ENCODE data around the gene FOXP1. TPM values are rescaled to one million over a fixed set of nuclear protein-coding genes. Genes with fewer than 3 reads are reported as not detected.

Gene FOXP1
- total RNA-seq, 1 experiment from 2014 or later, result 24.7 TPM

GRCh38 chr3:71260782-71261181 lies 322.7 kb downstream of the FOXP1 start:
- no peak for DNase-seq
- H3K27me3 ChIP-seq (ENCODE audit: control insufficient read depth, insufficient read depth, low read length), result no peaks in the 10 kb centered on the region
- no peaks in the 10 kb centered on the region for H3K36me3 ChIP-seq (replicated peaks; ENCODE audit: control insufficient read depth, insufficient read depth, low read length)
- no peak overlapping the region for H3K4me3 ChIP-seq (ENCODE audit: insufficient read depth, low read depth, low read length)

DNA sequence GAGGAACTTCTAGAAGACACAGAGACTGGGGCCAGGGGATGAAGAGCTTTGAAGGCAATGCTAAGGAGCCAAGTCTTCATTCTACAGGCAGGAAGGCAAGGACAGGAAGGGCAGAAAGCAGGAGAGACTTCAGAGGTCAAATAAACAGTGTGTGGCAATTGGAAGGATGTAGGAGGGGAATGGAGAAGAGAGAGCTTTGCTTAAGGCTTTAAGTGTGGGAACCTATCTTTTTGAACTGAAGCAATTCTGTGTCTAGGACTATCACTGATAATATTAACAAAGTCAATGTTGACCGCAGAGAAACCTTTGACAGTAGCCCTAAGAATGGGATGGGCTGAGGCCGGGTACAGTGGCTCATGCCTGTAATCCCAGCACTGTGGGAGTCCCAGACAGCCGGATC lies 325.0 kb downstream of the FOXP1 start:
- Histone ChIP-seq H3K36me3 (replicated peaks; ENCODE audit: control insufficient read depth, insufficient read depth, low read length) (no peaks in the 10 kb centered on the region), H3K27me3 (ENCODE audit: control insufficient read depth, insufficient read depth, low read length) (no peaks in the 10 kb centered on the region), H3K4me3 (ENCODE audit: insufficient read depth, low read depth, low read length) (no peak overlapping the region)
- DNase-seq, result no peak

DNA sequence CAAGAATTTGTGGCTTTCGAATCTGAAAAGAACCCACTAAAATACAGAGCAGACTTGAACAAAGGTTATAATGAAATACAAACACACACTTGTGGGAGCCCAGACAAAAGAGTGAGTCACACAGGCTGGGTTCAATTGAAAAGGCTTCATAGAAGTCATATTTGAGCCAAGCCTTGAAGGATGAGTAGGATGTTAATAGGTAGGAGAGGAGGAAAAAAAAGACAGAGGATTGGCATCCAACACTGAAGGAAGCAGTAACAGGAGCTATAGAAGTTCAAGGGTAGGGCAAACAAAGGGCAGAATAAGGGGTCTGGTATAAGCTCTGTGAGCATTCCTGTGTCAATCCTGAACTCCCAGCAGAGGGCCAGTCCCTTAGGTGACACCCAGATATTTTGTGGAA lies 325.4 kb downstream of the FOXP1 start:
- H3K27me3 ChIP-seq (ENCODE audit: control insufficient read depth, insufficient read depth, low read length), result no peaks in the 10 kb centered on the region
- no peak overlapping the region for H3K4me3 ChIP-seq (ENCODE audit: insufficient read depth, low read depth, low read length)
- no peaks in the 10 kb centered on the region for H3K36me3 ChIP-seq (replicated peaks; ENCODE audit: control insufficient read depth, insufficient read depth, low read length)
- DNase-seq, result peak; percentile 33

DNA sequence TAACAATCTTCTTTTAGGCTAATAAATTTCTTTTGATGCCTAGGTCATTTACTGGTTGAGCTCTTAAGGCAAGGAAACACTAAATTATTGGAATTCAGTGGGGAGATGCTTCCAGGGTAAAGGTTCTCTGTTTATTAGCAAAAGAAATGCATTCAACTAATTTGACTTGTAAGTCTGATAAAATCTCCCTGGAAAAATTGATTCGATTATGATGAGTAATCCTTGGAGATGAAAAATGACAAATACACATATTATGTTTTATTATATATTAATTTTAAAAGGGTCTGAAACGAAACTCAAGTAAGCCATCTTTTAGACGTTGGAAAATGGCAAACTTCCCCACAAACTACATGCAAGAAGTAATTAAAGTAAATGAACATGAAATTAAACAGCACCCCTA lies 328.0 kb downstream of the FOXP1 start:
- Histone ChIP-seq H3K36me3 (replicated peaks; ENCODE audit: control insufficient read depth, insufficient read depth, low read length) (no peaks in the 10 kb centered on the region), H3K4me3 (ENCODE audit: insufficient read depth, low read depth, low read length) (no peak overlapping the region), H3K27me3 (ENCODE audit: control insufficient read depth, insufficient read depth, low read length) (no peaks in the 10 kb centered on the region)
- no peak for DNase-seq

DNA sequence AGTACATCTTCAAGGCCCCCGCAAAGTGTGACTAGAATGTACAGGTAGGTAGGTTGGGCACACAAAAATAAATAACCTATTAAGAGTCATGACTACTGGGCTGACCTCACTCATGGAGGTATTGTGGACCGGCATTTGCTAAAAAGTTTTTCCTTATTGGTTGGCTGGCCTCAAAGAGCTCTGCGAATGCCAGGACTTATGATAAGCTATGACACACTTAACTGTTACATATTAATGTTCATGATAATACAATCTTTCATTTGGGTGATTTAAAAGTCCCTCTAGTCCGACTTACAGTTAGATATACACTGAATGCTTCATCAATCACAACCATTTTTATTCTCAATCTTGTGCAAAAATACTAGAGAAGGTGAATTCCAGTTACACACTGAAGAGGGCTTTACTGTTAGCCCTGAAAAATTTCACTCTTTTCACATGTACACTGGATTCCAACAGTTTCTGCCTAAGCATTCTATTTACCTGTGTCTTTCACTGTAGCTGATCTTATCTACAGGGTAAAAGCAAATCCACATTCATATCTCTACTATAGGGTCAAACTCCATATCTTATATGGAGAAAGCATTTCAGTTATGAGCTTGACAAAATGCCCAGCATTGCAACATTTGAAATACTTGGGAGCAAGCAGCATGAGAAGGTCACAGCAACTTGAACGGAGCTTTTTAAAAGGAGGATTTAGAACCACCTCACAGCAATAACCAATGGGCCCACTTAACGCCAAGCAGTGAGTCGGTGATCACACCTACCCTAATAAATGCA lies 329.1 kb downstream of the FOXP1 start:
- DNase-seq, result no peak
- Histone ChIP-seq H3K4me3 (ENCODE audit: insufficient read depth, low read depth, low read length) (no peak overlapping the region), H3K27me3 (ENCODE audit: control insufficient read depth, insufficient read depth, low read length) (no peaks in the 10 kb centered on the region), H3K36me3 (replicated peaks; ENCODE audit: control insufficient read depth, insufficient read depth, low read length) (no peaks in the 10 kb centered on the region)

- Histone ChIP-seq H3K4me3 (ENCODE audit: insufficient read depth, low read depth, low read length) (no peak overlapping the region), H3K36me3 (replicated peaks; ENCODE audit: control insufficient read depth, insufficient read depth, low read length) (no peaks in the 10 kb centered on the region), H3K27me3 (ENCODE audit: control insufficient read depth, insufficient read depth, low read length) (no peaks in the 10 kb centered on the region)
- DNase-seq, result no peak
Measured at GRCh38 chr3:71253169-71253568, 330.4 kb downstream of the FOXP1 start.

DNA sequence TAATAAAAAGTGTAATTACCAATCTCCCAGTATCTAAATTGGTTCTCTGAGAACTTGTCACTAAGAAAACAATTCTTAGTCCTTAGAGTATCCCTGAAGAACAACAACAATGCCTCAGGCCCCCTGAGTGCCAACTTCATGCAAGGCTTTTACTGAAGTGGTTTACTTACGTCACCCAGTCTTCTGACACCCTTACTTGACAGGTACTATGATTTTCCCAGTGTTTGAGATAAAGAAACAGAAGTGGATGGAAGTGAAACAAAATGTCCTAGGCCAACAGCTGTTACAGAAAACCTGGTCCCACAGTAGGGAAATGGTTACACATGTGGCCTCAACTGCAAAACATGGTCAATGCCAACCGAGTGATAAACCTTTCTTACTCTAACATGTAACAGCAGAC lies 331.1 kb downstream of the FOXP1 start:
- H3K36me3 ChIP-seq (replicated peaks; ENCODE audit: control insufficient read depth, insufficient read depth, low read length), result no peaks in the 10 kb centered on the region
- no peak for DNase-seq
- no peaks in the 10 kb centered on the region for H3K27me3 ChIP-seq (ENCODE audit: control insufficient read depth, insufficient read depth, low read length)
- no peak overlapping the region for H3K4me3 ChIP-seq (ENCODE audit: insufficient read depth, low read depth, low read length)

DNA sequence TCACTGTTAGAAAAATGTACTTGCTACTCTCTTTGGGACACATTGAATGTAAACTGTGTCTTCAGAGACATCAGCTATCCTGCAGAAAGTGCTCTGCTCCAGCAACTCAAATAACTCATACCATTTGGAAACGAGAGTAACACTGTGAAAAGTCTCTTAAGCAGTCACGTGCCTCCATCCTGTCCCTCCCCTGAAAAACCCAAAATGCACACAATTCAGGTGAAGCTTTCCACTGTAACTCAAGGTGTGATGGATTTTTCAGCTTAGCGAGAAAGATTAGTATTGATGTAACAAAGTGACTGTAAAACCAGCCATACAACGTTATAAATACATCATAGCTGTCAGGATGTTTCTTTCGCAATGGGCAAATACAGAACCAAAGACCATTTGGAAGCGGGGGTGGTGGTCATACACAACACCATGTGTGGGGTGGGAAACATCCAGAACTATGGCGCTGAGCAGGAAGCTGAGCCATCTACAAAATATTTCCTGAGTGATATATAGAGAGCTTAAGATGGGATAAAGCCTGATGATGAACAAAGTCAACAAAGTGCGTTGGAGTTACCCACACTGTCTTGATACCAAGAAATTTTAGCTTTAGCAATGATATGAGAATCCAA lies 332.3 kb downstream of the FOXP1 start:
- no peak for DNase-seq
- no peaks in the 10 kb centered on the region for H3K36me3 ChIP-seq (replicated peaks; ENCODE audit: control insufficient read depth, insufficient read depth, low read length)
- no peaks in the 10 kb centered on the region for H3K27me3 ChIP-seq (ENCODE audit: control insufficient read depth, insufficient read depth, low read length)
- H3K4me3 ChIP-seq (ENCODE audit: insufficient read depth, low read depth, low read length), result no peak overlapping the region

DNA sequence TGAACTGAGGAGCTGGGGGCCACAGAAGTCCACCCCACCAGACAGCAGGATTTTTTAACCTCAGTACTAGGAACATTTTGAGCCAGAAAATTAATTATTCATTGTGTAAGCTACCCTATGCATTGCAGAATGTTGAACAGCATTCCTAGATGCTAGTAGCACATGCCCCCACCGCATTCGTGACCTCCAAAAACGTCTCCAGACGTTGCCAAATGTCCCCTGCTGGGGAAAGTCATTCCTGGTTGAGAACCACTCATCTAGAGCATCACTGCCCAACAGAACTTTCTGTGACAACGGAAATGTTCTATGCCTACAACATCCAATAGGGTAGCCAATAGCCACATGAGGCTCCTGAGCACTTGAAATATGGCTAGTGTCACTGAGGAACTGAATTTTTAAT lies 333.5 kb downstream of the FOXP1 start:
- Histone ChIP-seq H3K36me3 (replicated peaks; ENCODE audit: control insufficient read depth, insufficient read depth, low read length) (no peaks in the 10 kb centered on the region), H3K27me3 (ENCODE audit: control insufficient read depth, insufficient read depth, low read length) (no peaks in the 10 kb centered on the region), H3K4me3 (ENCODE audit: insufficient read depth, low read depth, low read length) (no peak overlapping the region)
- DNase-seq, result no peak

- Histone ChIP-seq H3K27me3 (ENCODE audit: control insufficient read depth, insufficient read depth, low read length) (no peaks in the 10 kb centered on the region), H3K4me3 (ENCODE audit: insufficient read depth, low read depth, low read length) (no peak overlapping the region), H3K36me3 (replicated peaks; ENCODE audit: control insufficient read depth, insufficient read depth, low read length) (no peaks in the 10 kb centered on the region)
- no peak for DNase-seq
Measured at GRCh38 chr3:71247958-71248335, 335.6 kb downstream of the FOXP1 start.

DNA sequence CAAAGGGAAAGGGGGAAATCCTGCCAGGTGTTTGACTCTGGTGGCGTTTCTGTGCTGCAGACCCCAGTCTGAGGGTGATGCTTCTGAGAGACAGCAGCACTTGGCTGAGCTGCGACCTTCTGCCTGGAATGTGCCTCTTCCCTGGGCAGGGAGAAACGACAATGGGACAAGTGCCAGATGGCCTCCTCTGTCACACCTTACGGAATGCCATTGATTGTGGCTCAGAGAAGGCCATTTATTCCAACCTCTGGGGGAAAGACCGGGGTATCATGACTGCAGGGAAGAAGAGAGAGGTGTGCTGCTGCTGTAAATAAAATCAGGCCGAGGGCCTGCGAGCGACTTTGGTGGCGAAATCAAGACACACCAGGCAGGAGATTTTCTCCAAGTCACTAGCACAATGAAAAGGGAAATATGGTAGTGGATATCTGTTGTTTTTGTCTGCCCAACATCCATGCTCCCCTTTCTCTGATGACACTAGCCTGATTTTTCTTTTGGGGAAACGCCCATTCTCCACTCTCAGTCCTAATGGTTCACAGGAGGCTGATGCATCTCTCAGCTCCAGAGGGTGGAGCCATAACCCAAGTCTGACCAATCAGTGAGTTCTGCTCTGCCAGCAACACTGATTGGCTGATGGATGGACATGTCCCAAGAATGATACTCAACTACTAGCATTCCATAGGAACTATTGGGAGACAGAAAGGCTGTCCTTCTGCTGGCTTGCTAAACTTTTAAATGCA lies 336.1 kb downstream of the FOXP1 start:
- DNase-seq, result peak; percentile 65
- Histone ChIP-seq H3K27me3 (ENCODE audit: control insufficient read depth, insufficient read depth, low read length) (no peaks in the 10 kb centered on the region), H3K4me3 (ENCODE audit: insufficient read depth, low read depth, low read length) (no peak overlapping the region)

DNA sequence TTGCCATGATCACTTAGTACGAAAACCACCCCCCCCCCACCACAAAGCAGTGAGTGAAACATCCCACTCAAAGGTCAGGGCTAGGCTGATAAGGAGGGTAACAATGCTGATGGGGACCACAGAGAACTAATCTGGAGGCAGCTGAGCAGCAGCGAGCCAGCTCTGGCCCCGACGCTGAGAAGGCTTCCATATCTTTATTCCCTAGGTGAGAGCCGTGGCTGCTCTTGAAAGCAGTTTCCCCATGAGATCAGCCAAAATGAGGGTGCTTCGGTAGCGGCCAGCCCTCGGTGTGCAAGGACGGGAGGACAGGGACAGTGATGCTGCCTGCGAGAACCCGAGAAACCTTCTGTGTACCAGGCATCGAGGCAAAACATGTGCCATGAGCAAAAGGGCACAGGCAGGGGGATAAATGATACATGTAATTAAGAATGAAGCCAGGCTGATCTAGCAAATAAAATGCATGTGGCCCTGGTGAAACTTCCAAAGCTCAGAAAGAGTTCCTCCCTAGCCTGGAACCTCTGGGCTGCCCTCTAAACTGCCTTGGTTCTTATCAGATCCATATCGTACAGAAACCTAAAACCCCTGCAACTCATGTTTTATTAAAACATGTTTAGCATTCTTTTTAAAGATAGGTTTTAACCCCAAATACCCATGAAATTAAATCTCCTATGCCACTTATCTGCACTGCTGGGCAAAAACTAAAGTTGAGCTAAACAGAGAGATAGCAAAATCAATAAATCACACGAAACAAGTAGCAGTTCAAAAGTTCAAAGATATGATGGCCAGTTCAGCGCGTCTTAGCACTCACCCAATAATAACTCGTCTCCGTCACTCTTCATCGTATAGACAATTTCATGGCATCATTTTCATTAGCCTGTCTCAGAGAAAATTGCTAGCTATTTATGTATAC lies 337.3 kb downstream of the FOXP1 start:
- peak; percentile 21 for DNase-seq
- Histone ChIP-seq H3K27me3 (ENCODE audit: control insufficient read depth, insufficient read depth, low read length) (no peaks in the 10 kb centered on the region), H3K36me3 (replicated peaks; ENCODE audit: control insufficient read depth, insufficient read depth, low read length) (no peaks in the 10 kb centered on the region), H3K4me3 (ENCODE audit: insufficient read depth, low read depth, low read length) (no peak overlapping the region)

More for the DNA sequence above, 336.1 kb downstream of the FOXP1 start:
- H3K36me3 ChIP-seq (replicated peaks; ENCODE audit: control insufficient read depth, insufficient read depth, low read length), result no peaks in the 10 kb centered on the region

- Histone ChIP-seq H3K4me3 (ENCODE audit: insufficient read depth, low read depth, low read length) (no peak overlapping the region), H3K27me3 (ENCODE audit: control insufficient read depth, insufficient read depth, low read length) (no peaks in the 10 kb centered on the region), H3K36me3 (replicated peaks; ENCODE audit: control insufficient read depth, insufficient read depth, low read length) (no peaks in the 10 kb centered on the region)
- DNase-seq, result peak; percentile 25
Measured at GRCh38 chr3:71244826-71245488, 338.6 kb downstream of the FOXP1 start.

Data from H7 (cell line).